Ectodermal cell (in vitro differentiated cells): Measurements from ENCODE around the gene MAP2K5.

ENCODE experiments used
- H3K27ac ChIP-seq: 2 replicates; pipeline ENCODE4 v1.7.0; 2013; ENCODE audit warnings: mild to moderate bottlenecking, low read depth, low read length; ENCODE audit not compliant: insufficient read depth, poor library complexity, severe bottlenecking
- H3K27me3 ChIP-seq: 2 replicates; pipeline ENCODE4 v1.7.0; 2013; ENCODE audit warnings: mild to moderate bottlenecking, low read length; ENCODE audit not compliant: insufficient read depth, control insufficient read depth, poor library complexity, severe bottlenecking
- H3K36me3 ChIP-seq: one replicate; pipeline ENCODE4 v1.7.0; 2013; ENCODE audit warnings: low read length; ENCODE audit not compliant: control insufficient read depth, insufficient read depth
- H3K4me1 ChIP-seq: one replicate; pipeline ENCODE4 v1.7.0; 2013; ENCODE audit warnings: low read length; ENCODE audit not compliant: control insufficient read depth, insufficient read depth
- H3K4me3 ChIP-seq: 2 replicates; pipeline ENCODE4 v1.7.0; 2013; ENCODE audit warnings: low read depth, low read length, control low read depth; ENCODE audit not compliant: insufficient read depth
- H3K9me3 ChIP-seq: 2 replicates; pipeline ENCODE4 v1.7.0; 2013; ENCODE audit warnings: mild to moderate bottlenecking, low read length, moderate library complexity; ENCODE audit not compliant: control insufficient read depth
- WGBS, 2 experiments: methylation state at CpG; one replicate each; pipeline ENCODE4 v1.1.7; 2013; ENCODE audit warnings: missing lambda C conversion rate in 2 of 2; 5-methylcytosine and 5-hydroxymethylcytosine counted together

Gene MAP2K5

DNA sequence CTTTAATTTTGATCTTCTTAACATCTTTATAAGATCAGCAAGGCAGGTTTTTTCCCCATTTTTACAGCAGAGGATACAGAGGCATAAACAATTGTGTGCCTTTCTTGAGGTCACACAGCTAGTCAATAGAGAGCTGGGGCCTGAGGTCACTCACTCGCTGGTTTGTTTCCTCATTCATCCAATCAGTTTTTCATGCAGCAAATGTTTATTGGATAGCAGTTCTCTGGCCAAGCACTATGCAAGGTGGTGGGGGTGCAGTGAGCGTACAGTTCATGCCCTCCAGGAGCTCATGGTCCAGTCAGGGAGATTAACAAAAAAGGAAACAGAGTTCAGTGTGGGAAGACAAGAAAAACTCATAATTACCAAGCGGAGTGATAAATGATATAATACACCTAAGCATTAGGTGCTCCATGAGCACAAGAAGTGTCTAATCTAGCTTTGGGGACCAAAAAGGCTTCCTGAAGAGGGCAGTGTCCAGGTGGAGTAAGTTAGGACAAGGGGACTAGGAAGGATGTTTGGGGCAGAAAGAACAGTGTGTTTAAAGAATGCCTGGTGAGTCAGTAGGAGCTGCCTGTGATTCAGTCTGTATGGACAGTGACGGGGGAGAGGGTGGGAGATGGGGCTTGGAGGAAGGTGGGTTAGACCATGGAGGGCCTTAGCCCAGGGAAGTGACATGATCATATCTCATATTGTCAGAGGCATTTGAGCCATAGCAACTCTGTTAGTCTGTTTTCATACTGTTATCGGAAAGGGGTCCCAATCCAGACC is 29.3 kb downstream of the MAP2K5 start:
- Histone ChIP-seq H3K4me3 (no peak overlapping the region), H3K9me3 (no peaks in the 10 kb centered on the region), H3K36me3 (no peaks in the 10 kb centered on the region), H3K4me1 (peaks cover 11% of the 10 kb centered on the region), H3K27ac (no peak overlapping the region), H3K27me3 (no peaks in the 10 kb centered on the region)
- WGBS, 2 experiments = 92 to 97% methylated on average over 5 of the region's 5 CpGs

DNA sequence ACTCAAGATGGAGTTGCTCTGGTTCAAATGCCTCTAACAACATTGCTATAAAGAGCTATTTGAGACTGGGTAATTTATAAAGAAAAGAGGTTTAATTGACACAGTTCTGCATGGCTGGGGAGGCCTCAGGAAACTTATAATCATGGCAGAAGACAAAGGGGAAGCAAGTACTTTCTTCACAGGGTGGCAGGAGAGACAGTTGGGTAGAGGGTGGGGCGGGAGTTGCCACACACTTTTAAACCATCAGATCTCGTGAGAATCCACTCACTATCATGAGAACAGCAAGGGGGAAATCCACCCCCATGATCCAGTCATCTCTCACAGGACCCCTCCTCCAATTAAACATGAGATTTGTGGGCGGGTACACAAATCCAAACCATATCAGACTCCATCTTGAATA is 30.7 kb downstream of the MAP2K5 start:
- Histone ChIP-seq H3K4me3 (no peak overlapping the region), H3K4me1 (peaks cover 11% of the 10 kb centered on the region)
- 89 to 93% methylated on average over 3 of the region's 3 CpGs for WGBS, 2 experiments

DNA sequence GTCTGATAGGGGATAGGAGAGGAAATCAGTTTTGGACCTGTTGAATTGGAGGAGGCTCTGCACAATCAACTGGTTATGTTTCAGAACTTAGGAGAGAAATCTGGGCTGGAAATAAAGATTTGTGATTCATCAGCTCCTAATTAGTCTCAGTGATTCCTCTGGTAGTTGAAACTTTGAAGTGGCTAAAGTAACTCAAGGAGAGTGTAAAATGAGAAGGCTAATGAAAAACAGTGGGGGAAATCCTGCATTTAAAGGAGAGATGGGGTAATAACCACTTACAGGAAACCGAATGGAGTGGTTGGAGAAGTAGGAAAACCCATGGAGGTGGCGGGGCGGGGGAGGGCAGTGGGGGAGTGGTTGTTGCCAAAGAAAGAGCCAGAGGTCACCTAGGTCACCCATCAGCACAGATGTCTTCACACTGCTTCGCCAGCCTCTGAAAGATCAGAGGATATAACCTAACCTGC is 32.6 kb downstream of the MAP2K5 start:
- H3K27ac ChIP-seq = peak overlapping the region; percentile 58
- H3K4me1 ChIP-seq = peaks cover 11% of the 10 kb centered on the region
- H3K4me3 ChIP-seq = no peak overlapping the region
- no peaks in the 10 kb centered on the region for H3K36me3 ChIP-seq
- H3K9me3 ChIP-seq = no peaks in the 10 kb centered on the region
- WGBS, 2 experiments = 45 to 58% methylated on average over 4 of the region's 4 CpGs
- no peaks in the 10 kb centered on the region for H3K27me3 ChIP-seq

More for the DNA sequence above, 30.7 kb downstream of the MAP2K5 start:
- H3K27ac ChIP-seq = no peak overlapping the region
- no peaks in the 10 kb centered on the region for H3K9me3 ChIP-seq
- no peaks in the 10 kb centered on the region for H3K27me3 ChIP-seq
- no peaks in the 10 kb centered on the region for H3K36me3 ChIP-seq

DNA sequence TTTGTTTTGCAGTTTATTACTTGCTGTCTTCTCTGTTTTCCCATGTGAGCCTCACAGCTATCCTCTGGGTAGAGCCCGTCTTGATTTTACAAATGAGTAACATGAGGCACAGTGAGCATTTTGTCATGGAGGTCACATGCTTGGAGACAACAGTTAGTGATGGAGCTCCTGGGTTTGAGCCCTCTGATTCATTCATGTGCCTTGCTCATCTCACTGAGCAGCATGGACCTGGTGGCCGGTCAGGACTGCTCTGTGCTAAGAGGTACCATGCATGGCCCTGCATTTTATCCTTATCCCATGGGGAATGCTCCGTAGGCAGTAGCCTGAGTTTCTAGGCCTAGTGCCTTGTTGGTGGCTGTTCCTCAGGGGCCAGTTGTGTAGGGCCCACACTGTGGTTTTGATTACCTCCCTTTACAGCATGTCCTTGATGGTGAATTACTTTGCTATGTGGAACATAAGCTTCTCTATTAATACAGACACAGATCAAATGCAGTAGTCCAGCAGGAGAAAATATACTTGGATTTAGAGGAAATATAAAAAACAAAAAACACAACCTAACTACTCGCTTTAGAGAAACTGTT is 35.6 kb downstream of the MAP2K5 start:
- 92 to 93% methylated on average over 3 to 4 of the region's 4 CpGs for WGBS, 2 experiments
- H3K27me3 ChIP-seq = no peaks in the 10 kb centered on the region
- H3K36me3 ChIP-seq = no peaks in the 10 kb centered on the region
- H3K27ac ChIP-seq = no peak overlapping the region
- H3K9me3 ChIP-seq = no peaks in the 10 kb centered on the region
- H3K4me1 ChIP-seq = peaks cover 6% of the 10 kb centered on the region
- H3K4me3 ChIP-seq = no peak overlapping the region

DNA sequence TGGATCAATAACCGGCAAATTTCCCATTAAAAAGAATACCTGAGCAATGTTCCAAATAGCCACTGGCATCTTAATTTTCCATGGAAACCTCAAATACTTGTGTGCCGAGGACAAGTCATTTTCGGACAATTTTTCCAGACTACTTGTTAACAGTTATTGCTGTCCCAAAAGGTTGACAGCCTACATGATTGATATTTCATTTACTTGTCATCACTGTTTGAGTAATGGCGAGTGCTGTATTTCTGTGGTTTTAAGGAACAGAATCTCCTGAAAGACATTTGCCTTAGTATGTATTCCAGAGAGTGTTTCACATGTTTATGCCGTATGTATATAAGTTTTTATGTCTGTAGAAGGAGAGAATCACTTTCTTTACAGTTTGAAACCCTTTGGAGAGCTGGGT is 36.7 kb downstream of the MAP2K5 start:
- Histone ChIP-seq H3K4me3 (no peak overlapping the region), H3K9me3 (no peaks in the 10 kb centered on the region), H3K27ac (no peak overlapping the region), H3K27me3 (no peaks in the 10 kb centered on the region), H3K36me3 (no peaks in the 10 kb centered on the region), H3K4me1 (peaks cover 6% of the 10 kb centered on the region)
- 95 to 98% methylated on average over 5 of the region's 5 CpGs for whole genome bisulfite sequencing, 2 experiments

DNA sequence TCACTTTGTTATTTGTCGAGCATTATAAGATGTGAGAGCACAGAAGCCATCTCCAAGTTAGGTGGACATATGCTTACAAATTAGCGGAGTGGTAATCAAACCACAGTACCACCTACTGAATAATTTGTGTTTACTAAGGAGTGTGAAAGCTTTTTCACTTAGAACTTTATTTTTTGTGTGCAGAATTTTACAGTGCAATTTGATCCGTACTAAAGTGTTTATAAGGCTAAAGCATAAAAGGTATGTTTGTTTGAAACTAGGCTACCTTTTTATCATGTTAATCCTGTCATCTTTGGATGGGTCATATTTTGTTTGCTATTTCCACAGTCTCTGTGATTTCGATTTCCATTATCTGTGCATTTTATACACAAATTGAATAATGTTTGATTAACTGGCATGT is 37.5 kb downstream of the MAP2K5 start:
- Histone ChIP-seq H3K27ac (no peak overlapping the region), H3K36me3 (no peaks in the 10 kb centered on the region), H3K4me3 (no peak overlapping the region), H3K9me3 (no peaks in the 10 kb centered on the region), H3K4me1 (peaks cover 6% of the 10 kb centered on the region), H3K27me3 (no peaks in the 10 kb centered on the region)
- 94 to 98% methylated on average over 2 to 3 of the region's 4 CpGs for WGBS, 2 experiments

DNA sequence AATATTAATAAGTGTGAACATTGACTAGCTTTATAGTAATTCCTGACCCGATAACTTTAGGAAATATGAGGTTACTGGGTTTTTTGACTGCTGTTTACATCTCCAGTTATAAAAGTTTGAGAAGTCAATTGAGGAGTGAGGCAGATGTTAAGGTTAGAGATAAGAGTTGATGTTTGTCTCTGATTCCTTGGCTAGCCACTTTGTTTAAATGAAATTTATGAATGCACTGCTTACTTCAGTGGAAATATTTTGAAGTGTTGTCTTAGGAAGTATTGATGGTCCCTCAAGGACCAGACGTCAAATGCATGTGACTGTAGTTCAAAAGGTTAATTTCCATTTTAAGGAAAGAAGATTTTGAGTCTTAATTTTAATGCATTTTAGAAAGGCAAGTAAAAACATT is 41.7 kb downstream of the MAP2K5 start:
- H3K4me1 ChIP-seq = no peaks in the 10 kb centered on the region
- no peak overlapping the region for H3K27ac ChIP-seq
- H3K4me3 ChIP-seq = no peak overlapping the region
- WGBS, 2 experiments = 95 to 96% methylated on average over 2 of the region's 2 CpGs
- H3K9me3 ChIP-seq = no peaks in the 10 kb centered on the region
- no peaks in the 10 kb centered on the region for H3K27me3 ChIP-seq
- peaks cover 6% of the 10 kb centered on the region for H3K36me3 ChIP-seq

DNA sequence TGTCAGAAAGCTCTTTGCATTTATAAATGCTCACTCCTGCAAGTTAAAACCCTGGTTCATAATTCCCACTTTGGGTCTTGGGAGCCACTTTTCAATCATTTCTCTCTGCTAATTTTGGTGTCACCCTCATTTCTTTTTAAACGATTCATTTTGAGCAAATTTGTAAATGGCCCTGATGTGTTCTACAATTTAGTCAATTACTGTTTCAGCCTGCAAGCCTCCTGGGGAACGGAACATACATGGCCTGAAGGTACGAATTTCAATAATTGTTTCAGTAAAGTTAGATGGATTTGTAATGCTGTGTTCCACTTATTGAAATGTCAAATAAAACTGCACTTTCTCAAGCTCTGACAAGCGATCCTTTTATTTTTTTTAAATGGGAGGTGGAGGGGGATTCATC is 43.2 kb downstream of the MAP2K5 start:
- peaks cover 6% of the 10 kb centered on the region for H3K36me3 ChIP-seq
- no peaks in the 10 kb centered on the region for H3K9me3 ChIP-seq
- no peaks in the 10 kb centered on the region for H3K27me3 ChIP-seq
- H3K4me1 ChIP-seq = no peaks in the 10 kb centered on the region
- H3K4me3 ChIP-seq = no peak overlapping the region
- WGBS, 2 experiments = 95 to 97% methylated on average over 4 of the region's 4 CpGs
- H3K27ac ChIP-seq = no peak overlapping the region

DNA sequence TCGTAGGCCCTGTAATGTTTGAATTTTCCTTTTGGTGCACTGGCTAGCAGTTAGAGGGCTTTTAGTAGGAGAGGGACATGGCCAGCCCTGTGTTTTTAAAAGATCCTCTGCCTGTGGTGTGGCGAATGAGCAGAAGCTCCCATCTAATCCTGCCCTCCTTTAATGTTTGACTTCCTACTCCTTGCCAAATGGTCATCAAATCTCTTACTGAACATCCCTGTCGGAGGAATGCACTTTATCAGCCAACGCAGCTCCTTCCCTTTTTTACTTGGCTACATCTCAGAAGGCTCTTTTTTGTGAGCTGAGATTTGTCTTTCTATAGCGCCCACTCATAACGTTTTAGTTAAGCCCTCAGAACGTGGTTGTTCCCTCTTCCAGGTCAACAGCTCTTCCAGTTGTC is 44.8 kb downstream of the MAP2K5 start:
- H3K27me3 ChIP-seq = no peaks in the 10 kb centered on the region
- no peak overlapping the region for H3K4me3 ChIP-seq
- H3K4me1 ChIP-seq = no peaks in the 10 kb centered on the region
- 87 to 90% methylated on average over 7 of the region's 7 CpGs for WGBS, 2 experiments
- H3K27ac ChIP-seq = no peak overlapping the region
- H3K36me3 ChIP-seq = peaks cover 6% of the 10 kb centered on the region
- H3K9me3 ChIP-seq = no peaks in the 10 kb centered on the region

DNA sequence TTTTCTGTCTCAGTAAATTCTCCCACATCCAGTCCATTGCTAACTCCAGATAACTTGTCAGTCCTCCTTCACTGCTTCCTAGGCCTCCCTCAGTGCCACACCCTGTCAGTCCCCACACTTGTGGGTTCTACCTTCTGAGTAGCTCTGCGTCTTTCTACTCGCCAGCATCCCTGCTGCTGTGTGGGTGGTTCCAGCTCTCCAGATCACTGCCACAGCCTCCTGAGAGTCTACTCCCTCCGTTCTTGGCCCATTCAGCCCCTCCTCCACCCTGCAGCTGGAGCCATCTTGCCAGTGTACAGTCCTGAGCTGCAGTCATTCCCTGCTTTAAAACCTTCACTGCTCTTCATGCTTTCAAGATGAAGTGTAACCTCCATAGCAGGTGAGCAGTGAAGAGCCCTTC is 45.3 kb downstream of the MAP2K5 start:
- Histone ChIP-seq H3K9me3 (no peaks in the 10 kb centered on the region), H3K4me3 (no peak overlapping the region), H3K27ac (no peak overlapping the region), H3K36me3 (peaks cover 6% of the 10 kb centered on the region), H3K4me1 (no peaks in the 10 kb centered on the region), H3K27me3 (no peaks in the 10 kb centered on the region)
- WGBS, 2 experiments = 84 to 85% methylated on average over 3 of the region's 3 CpGs
